ENCODE results near the gene RNASE4.

DNA sequence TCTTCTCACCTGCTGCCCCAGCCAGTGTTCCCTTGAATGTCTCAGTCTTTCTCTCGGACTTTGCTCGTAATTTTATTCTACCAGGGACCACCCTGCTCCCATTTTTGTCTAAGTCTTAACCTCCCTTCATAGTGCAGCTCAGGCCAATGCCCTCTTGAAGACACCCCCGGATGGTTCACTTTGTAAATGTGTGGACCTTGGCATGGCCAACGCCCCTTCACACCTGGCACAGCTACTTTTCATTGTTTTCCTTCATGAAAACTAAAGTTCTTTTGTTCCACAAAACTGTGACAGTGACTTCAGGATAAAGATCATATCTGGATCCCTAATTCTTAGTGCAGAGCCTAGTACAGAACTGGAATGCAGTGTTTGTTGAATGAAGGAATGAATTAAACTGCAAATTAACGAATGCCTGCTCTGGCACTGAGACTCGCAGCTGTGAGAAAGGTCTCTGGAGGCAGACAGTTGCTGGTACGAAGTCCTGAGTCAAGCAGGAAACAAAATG is 3.5 kb upstream of the RNASE4 start:
- TF ChIP-seq, protein P1, sequence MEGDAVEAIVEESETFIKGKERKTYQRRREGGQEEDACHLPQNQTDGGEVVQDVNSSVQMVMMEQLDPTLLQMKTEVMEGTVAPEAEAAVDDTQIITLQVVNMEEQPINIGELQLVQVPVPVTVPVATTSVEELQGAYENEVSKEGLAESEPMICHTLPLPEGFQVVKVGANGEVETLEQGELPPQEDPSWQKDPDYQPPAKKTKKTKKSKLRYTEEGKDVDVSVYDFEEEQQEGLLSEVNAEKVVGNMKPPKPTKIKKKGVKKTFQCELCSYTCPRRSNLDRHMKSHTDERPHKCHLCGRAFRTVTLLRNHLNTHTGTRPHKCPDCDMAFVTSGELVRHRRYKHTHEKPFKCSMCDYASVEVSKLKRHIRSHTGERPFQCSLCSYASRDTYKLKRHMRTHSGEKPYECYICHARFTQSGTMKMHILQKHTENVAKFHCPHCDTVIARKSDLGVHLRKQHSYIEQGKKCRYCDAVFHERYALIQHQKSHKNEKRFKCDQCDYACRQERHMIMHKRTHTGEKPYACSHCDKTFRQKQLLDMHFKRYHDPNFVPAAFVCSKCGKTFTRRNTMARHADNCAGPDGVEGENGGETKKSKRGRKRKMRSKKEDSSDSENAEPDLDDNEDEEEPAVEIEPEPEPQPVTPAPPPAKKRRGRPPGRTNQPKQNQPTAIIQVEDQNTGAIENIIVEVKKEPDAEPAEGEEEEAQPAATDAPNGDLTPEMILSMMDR (conservative IDR thresholded peaks at IDR 0.05 in 1 of 2, IDR thresholded peaks at IDR 0.05 in 1 of 2; ENCODE audit: extremely low read depth in 1 of 2, insufficient read depth in 1 of 2, low read depth in 1 of 2, low read length in 2 of 2) = no peak
- TF ChIP-seq EZH2 (IDR thresholded peaks at IDR 0.05; ENCODE audit: borderline replicate concordance, low read length) = no peak

Measured in mammary epithelial cell (primary cell).